Adipose tissue (tissue), 3 donors: ENCODE results near the gene FBLIM1. TPM values are rescaled to one million over a fixed set of nuclear protein-coding genes. Genes with fewer than 3 reads are reported as not detected.

Source experiments
- H3K27ac ChIP-seq: one replicate; pipeline ENCODE4 v1.5.1; 2013; ENCODE audit warnings: low read depth, low read length
- WGBS, 3 donors: extraction: QIAGEN DNeasy Blood & Tissue Kit; methylation state at CpG; one replicate each; pipeline ENCODE4 v1.1.7; 2013; 5-methylcytosine and 5-hydroxymethylcytosine counted together
- polyA plus RNA-seq, 3 donors: library from polyadenylated mRNA; stranded (reverse); fragments of 200-250 nt; gene quantifications; one replicate each; pipeline ENCODE4 v1.2.3, GENCODE V29; 2013
- donor health status: healthy with polysubstance abuse.
- donor health status: Bipolar disorder and iron deficiency.
- donor health status: healthy.

FBLIM1 gene
- polyA plus RNA-seq, 3 donors: 13.8 to 37.7 (median 26.1) TPM

DNA sequence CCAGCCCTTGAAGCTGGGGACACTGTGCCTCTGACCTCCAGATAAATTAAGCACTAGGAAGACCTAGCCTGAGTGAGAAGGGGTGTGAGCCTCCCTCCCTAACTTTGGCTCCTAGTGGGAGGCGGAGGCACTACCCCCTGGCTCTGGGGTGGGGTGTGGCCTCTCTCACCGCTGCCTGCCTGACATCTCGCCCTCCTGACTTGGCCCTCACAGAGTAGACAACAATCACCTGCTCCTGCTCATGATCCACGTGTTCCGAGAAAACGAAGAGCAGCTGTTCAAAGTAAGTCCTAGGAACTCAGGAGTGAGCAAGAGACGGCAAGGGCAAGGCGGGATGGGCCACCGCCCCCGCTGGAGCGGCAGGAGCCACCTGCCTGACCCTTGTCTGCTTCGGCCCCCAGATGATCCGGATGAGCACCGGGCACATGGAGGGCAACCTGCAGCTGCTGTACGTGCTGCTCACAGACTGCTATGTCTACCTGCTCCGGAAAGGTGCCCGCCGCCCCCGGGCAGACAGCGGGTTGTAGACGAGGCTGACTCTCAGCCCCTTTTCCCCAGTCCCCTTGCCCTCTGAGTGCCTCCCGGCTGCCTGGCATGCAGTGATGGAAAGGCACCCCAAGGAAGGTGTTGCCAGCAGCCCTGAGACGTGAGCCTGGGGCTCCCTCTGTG lies 30.6 kb upstream of the FBLIM1 start:
- no peak overlapping the region for H3K27ac ChIP-seq
- 93 to 95% (median 95%) methylated on average over 21 to 23 of the region's 23 CpGs for WGBS, 3 donors

DNA sequence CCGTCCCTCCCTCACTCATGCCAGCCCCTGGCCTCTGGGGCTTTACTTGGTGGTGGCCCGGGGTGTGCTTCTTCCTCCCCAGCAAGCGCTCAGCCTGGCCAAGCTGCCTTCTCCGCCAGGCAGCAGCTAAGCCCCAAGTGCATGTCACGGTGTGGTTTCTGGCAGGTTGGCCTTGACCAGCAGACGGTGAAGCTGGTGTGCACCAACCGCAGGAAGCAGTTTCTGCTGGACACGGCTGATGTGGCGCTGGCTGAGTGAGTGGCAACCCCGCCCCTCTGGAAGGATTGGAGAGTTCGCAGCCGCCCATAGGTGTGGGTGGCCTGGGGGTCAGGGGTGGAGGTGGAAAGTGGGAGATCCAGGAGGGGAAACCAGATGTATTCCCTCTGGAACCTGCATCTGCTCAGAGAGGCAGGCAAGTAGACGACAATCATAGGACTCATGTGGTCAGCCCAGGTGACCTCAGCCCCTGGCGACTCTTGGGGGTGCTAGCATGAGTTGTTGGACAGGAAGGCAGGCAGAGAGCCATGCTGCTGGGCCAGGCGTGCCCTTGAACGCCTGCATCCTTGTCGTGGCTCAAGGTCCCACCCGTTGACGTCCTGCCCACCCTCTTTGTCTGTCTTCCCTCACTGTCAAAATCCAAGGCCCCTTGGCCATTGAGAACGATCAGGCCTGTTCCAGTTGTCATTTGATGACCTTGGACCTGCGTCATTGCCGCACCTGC lies 29.5 kb upstream of the FBLIM1 start:
- WGBS, 3 donors: 53 to 91% (median 90%) methylated on average over 22 of the region's 22 CpGs
- no peak overlapping the region for H3K27ac ChIP-seq

DNA sequence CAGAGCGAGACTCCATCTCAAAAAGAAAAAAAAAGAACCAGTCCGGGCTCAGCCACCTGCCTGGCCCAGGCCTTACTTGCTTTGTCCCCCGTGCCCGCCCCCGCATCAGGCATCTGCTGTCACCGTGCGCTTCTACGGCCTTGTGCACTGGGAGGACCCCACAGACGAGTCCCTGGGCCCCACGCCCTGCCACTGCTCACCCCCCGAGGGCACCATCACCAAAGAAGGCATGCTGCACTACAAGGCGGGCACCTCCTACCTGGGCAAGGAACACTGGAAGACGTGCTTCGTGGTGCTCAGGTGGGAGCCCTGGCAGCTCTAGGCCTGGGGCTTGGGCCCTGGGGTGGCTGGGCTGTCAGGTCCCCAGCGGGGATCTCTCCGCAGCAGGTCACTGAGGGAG lies 28.2 kb upstream of the FBLIM1 start:
- H3K27ac ChIP-seq: no peak overlapping the region
- 92 to 97% (median 94%) methylated on average over 16 of the region's 16 CpGs for WGBS, 3 donors

DNA sequence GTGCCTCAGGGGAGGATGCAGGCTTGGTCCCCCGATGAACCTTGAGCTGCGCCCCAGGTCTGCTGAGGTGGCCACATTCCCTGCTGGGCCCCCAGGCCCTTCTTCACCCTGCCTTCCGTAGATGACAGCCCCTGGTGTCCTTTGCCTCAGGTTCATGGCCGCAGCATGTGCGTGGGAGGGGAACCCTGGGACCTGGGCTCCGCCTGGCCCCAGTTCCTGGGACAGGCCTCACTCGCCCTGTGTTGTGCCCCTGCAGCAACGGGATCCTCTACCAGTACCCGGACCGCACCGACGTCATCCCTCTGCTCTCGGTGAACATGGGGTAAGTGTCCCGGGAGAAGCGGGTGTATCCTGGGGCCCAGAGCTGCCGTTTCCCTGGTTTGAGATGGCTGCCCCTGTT lies 27.7 kb upstream of the FBLIM1 start:
- 95 to 97% (median 95%) methylated on average over 16 of the region's 16 CpGs for WGBS, 3 donors
- H3K27ac ChIP-seq: no peak overlapping the region

DNA sequence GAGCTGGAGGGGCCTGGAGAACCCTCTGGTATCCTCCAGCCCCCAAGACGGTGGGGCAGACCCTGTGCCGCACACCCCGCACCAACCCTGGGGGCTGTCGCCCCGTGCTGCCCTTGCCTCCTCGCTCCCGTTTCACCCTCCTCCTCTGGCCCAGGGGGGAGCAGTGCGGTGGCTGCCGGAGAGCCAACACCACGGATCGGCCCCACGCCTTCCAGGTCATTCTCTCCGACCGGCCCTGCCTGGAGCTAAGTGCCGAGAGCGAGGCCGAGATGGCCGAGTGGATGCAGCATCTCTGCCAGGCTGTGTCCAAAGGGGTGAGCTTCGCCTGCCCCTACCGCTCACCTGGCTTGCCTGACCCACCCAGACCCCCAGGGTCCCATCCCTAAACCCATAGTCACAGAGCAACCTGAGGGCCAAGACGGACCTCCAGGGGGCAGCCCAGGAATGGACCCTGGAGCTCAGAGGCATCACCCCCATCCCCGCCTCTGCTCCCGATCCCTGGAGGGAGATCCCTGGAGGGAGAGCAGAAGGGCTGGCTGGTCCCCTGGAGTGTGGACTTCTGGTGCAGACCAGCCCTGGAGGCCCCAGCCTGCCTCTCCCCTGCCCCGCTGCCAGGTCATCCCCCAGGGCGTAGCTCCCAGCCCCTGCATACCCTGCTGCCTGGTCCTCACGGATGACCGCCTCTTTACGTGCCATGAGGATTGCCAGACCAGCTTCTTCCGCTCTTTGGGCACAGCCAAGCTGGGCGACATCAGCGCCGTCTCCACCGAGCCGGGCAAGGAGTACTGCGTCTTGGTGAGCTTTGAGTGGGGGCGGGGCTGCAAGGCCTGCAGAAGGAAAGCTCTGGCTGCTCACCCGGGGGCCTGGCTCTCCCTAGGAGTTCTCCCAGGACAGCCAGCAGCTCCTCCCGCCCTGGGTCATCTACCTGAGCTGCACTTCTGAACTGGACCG lies 26.6 kb upstream of the FBLIM1 start:
- 94 to 95% (median 95%) methylated on average over 37 to 39 of the region's 39 CpGs for WGBS, 3 donors
- H3K27ac ChIP-seq: no peak overlapping the region

DNA sequence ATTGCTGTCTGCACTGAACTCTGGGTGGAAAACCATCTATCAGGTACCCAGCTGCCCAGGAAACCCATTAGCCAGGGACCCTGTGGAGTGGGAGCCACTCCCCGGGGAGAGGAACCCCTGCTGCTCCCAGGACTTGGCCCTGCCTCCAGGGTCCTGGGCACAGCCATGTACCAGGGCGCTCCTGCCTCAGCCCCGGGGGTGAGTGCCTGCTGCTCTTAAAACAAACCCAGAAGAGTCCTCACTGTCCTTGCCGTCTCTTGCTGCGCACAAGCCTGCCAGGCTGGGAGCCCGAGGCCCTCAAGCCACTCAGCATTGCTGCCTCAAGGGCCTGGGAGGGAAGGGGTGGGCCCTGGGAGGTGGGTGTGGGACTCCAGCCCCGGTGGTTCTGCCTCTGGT lies 25.9 kb upstream of the FBLIM1 start:
- no peak overlapping the region for H3K27ac ChIP-seq
- WGBS, 3 donors: 87 to 88% (median 87%) methylated on average over 7 of the region's 7 CpGs

DNA sequence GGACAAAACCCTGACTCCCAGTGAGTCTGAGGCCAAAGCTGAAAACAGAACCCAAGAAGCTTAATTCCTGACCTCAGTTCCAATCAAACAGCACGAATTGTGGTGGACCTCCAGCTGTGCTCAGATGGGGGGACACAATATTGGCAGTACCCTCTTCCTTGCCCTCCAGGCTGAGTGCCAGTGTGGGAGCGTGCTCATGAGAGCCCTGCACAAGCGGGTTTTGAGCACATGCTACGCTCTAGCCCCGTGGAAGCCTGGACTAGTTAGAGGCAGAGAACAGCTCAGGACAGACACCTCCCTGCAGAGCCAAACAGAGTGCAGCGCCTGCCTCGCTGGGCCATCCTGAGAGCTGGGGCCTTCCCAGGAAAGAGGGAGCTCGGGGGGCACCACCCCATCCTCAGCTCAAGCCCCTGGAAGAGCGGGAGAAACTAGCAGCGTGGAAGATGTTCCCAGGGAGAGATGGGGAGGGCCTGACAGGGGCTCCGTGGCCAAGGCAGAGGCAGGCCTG lies 25.3 kb upstream of the FBLIM1 start:
- 86 to 93% (median 92%) methylated on average over 9 to 11 of the region's 11 CpGs for WGBS, 3 donors
- H3K27ac ChIP-seq: no peak overlapping the region

DNA sequence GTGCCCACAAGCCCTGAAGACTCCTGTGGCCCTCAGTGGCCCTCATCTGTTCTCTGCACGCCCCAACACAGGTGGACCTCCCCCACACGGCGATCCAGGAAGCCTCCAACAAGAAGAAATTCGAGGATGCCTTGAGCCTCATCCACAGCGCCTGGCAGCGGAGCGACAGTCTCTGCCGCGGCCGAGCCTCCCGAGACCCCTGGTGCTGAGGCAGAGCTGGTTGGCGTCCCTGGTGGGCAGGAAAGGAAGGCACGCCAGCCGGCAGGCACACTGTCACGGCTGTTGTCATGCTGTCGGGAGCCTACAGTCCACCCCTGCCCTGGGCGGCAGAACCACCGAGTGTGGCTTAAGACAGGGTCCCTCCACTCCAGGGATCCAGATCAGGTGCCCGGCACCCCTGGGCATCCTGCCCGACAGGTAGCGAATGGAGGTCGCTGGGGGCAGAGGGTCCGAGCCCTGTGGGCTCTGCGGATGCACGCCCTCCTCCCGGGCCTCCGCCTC lies 24.8 kb upstream of the FBLIM1 start:
- no peak overlapping the region for H3K27ac ChIP-seq
- 91 to 97% (median 92%) methylated on average over 20 to 27 of the region's 27 CpGs for WGBS, 3 donors

DNA sequence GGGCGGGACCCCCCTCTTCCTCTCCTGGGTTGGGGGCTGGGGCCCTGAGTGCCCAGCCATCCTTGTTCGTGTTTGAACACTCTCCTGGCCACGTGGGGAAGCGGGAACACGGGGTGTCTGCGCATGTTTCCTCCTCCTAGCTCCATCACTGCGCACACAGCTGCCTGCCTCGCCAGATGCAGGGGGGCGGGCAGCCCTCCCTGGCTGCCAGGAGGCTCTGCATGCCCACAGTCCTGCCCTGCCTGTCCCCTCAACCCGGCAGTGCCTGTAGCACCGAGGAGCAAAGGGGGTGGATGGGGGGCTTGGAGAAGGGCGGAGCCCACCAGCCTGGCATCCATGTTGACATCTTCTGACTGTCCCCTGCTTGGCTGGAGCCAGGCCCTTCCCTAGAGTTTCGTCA lies 24.3 kb upstream of the FBLIM1 start:
- H3K27ac ChIP-seq: no peak overlapping the region
- 81 to 85% (median 81%) methylated on average over 13 of the region's 13 CpGs for WGBS, 3 donors

DNA sequence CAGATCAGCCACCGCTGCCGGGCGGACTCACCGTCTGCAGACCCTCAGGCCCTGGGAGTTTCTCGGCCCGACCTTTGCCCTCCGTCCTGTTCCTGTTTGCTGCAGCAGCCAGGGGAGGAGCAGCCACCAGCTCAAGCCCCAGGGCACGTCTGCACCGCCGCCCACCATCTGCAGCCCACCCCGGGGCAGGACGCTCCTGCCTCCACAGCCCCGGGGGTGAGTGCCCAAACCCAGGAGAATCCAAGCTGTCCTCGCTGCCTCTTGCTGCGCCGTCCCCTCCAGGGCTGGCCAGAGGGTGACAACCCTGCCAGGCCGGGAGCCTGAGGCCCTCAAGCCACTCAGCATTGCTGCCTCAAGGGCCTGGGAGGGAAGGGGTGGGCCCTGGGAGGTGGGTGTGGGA lies 23.7 kb upstream of the FBLIM1 start:
- H3K27ac ChIP-seq: no peak overlapping the region
- WGBS, 3 donors: 49 to 88% (median 84%) methylated on average over 17 of the region's 17 CpGs

DNA sequence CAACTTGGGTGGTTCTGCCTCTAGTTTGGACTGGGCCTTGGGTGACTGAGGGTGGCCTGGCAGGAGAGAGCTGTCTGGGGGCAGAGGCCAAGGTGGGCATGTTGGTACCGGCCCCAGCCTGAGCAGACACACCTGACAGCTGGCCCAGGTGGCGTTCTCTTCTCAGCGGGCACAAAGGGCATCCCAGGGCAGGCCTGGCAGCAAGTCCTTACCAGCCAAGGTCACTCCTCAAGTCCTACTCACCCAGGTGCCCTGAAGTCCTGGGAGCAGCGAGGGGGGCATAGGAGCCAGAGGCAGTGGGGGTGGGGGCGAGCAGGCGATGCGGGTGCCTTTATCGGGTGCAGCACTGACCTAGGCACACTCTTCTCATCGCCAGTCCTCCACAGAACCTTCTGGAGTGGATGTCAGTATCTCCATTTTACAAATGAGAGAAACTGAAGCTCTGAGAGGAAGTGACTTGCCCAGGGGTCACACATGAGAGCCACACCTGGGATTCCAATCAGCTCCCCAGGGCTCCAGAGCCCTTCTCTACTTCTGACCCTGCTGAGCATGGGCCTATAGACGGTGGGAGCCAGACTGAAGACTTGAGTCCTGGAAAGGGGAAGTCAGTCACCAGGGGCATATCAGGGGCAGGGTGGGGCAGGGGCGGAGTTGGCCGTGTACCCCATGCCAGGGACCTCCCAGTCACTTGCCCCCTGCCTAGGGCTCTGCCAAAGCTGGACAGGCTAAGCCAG lies 23.1 kb upstream of the FBLIM1 start:
- H3K27ac ChIP-seq: no peak overlapping the region
- WGBS, 3 donors: 33 to 82% (median 75%) methylated on average over 12 of the region's 12 CpGs

DNA sequence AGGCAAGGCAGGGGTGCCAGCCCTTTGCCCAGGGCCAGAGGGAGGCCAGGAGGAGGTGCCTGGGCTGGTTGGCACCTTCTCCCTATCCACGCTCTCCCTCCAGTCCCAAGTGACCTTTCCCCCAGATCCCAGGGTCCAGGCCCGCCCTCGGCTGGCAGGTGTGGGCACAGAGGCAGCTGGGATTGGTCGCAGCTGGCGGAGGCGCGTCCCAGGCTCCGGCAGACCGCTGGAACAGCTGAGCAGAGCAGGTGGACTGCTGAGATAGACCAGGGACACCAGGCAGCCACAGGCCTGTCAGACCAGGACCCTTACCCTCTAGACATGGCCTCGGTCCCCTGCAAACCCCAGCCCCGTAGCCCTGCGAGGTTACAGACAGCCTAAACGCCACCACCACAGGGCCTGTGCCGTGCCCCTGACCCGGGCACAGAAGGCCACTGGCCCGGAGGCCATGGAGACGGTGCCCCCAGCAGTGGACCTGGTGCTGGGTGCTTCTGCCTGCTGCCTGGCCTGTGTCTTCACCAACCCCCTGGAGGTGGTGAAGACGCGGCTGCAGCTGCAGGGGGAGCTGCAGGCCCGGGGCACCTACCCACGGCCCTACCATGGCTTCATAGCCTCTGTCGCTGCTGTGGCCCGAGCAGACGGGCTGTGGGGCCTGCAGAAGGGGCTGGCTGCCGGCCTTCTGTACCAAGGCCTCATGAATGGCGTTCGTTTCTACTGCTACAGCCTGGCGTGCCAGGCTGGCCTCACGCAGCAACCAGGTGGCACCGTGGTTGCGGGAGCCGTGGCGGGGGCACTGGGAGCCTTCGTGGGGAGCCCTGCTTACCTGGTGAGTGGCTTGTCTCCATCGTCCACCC lies 22.3 kb upstream of the FBLIM1 start, which contains the start of gene SLC25A34:
TSS of gene SLC25A34 (plus strand) at position 221 of the 854 bp plus-strand sequence. CDS start at position 449, 228 bp downstream.
- no peak within 1 kb of the TSS for H3K27ac ChIP-seq
- 33 to 89% (median 85%) methylated on average over 35 of the region's 35 CpGs for WGBS, 3 donors

DNA sequence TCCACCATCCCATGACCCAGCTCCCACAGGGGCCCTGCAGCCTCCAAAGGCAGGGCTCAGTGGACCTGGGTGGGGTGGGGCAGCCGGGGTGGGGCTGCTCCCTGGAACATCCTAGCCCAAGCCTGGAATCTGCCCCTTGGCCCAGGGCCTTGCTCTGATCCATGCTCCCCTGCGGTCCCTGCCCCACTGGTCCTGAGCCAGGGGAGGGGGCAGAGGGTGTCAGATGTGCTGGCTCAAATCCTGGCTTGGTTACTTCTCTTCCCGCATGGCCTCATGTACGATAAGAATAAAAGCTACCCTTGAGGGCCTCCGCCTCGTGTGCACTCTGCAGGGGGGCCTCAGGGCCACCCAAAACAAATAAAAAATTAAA lies 21.7 kb upstream of the FBLIM1 start:
- 10 to 66% (median 53%) methylated on average over 6 of the region's 6 CpGs for whole genome bisulfite sequencing, 3 donors
- no peak overlapping the region for H3K27ac ChIP-seq

DNA sequence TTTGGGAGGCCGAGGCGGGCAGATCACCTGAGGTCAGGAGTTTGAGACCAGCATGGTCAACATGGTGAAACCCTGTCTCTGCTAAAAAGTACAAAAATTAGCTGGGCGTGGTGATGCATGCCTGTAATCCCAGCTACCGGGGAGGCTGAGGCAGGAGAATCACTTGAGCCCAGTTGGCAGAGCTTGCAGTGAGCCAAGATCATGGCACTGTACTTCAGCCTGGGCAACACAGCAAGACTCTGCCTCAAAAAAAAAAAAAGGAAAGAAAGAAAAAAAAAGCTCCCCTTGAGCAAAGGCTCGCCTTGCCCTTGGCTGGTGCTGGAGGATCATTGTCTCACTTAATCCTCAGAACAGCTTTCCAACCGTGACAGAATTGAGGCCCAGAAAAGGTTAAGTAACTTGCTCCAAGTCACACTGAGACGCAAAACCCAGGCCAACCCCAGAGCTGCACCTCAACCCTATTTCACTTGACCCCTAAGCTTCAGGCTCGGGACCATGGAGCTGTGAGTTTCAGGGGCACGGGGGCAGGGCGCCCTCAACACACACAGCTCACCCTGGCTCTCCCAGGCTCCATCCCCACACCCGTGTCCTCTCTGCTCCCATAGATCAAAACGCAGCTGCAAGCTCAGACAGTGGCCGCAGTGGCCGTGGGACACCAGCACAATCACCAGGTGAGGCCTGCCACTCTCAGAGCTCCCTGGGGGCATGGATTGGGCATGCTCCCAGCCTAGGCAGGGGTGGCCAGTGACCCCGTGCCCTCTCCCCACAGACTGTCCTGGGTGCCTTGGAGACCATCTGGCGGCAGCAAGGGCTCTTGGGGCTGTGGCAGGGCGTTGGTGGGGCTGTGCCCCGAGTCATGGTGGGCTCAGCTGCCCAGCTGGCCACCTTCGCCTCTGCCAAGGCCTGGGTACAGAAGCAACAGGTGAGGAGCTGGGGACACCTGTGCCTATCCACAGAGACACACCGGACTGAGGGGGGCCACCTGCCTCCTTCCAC lies 21.0 kb upstream of the FBLIM1 start:
- H3K27ac ChIP-seq: no peak overlapping the region
- WGBS, 3 donors: 53 to 90% (median 83%) methylated on average over 20 of the region's 20 CpGs

DNA sequence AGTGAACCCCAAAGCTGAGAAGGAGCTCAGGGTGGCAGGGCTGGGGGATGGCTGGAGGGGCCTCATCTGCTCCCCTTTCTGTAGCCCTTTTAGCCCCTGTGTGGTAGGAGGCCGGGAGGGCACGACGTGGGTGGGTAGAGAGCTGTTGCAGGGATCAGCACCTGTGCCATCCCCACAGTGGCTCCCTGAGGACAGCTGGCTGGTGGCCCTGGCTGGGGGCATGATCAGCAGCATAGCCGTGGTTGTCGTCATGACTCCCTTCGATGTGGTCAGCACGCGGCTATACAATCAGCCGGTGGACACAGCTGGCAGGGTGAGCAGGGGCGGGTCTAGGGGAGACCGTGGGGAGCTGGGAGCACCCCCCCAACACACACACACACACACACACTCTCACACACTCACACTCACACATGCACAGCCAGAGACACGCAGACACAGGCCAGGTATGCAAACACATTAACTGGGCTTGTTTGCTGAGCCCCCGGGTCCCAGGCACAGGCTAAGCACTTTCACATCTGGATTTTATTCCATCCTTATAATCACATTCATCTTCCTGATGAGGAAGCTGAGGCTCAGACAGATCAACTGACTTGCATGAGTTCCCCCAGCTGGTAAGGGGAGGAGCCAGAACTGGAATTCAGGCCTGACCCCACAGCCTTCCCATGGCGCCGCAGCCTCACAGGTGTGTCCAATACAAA lies 20.0 kb upstream of the FBLIM1 start:
- WGBS, 3 donors: 48 to 88% (median 88%) methylated on average over 14 to 15 of the region's 15 CpGs
- H3K27ac ChIP-seq: no peak overlapping the region
